NCI-H460 (cell line): ENCODE results near the gene AOAH. TPM values are rescaled to one million over a fixed set of nuclear protein-coding genes. Genes with fewer than 3 reads are reported as not detected.
"Not testable (repeated sequence)": the region's sequence is repeated elsewhere in the genome, so short reads cannot be mapped to it uniquely, and the experiment has no call there.

Experiments used
- DNase-seq: peaks from one replicate; pipeline ENCODE4 v3.0.0-alpha.2; 2016; ENCODE audit warnings: low read depth; ENCODE audit errors: extremely low read depth
- total RNA-seq: library from RNA; depleted of rRNA; stranded (reverse); fragments of >200 nt; shearing (Covaris generic); gene quantifications from 2 replicates; pipeline ENCODE4 v1.2.3, GENCODE V29; 2014

Gene AOAH
- total RNA-seq, 1 experiment from 2014 or later = 0.10 TPM

GRCh38 chr7:36659638-36660341 is 64.5 kb downstream of the AOAH start:
- DNase-seq = no peak

DNA sequence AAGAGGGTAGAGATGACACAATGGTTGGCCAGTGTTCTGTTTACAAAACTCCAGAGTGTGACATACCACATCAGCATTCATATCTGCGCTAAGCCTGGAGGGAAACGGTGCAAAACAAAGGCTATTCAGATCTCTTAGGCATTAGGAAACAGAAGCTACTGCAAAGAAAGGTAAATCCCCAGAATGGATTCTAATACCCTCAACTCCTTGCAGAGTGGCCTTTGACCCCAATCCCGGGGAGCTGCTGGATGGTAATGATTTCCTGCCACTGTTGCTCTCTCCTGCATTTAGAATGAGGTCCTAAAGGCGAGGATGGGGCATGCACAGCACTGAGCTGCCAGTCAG is 65.2 kb downstream of the AOAH start:
- peak; percentile 53 for DNase-seq

- DNase-seq = peak; percentile 40
Observed at GRCh38 chr7:36658335-36659171, 65.7 kb downstream of the AOAH start.

DNA sequence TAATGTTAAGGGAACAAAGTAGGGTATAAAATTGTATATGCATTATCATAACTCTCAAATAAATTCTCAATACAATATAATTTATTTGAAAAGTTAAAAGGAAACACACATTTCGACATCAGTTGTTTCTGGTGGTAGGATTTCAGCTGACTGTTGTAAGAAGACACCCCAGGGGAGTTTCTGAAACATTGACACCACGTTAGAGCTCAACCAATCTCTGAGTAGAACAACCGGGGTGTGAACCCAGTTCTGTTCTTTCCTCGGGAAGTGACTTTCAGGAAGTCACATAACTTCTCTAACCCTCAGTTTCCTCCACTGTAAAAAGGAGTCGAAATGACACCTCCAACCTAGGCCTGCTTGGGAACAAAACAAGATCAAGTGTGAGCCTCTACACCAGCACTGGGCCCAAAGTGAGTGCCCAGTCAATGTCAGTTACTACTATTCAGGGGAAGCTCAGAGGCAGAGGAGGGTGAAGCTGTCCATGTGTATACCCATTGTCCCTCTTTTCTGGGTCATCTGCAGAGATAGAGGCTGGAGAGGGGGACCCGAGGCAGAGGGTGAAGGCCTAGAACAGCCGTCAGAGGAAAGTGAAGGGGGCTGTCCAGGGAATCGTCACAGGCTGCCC is 67.1 kb downstream of the AOAH start:
- no peak for DNase-seq

DNA sequence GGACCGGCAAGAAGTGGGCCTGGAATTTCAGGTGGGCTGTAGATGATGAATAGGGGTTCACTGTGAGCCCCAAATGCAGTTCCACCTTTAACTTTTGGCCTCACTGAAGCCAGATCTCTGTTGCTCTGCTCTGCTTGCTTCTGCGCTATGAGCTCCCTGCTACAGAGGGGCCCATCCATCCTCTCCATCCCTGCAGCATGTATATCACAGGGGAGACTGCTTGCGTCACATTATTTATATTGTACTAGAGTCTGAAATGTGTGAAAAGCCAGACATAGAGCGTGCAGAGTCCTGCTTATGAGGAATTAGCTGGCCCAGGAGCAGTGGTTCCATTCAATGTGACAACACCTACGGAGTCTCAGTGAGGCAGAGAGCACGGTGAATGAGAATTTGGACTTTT is 69.9 kb downstream of the AOAH start:
- no peak for DNase-seq

DNA sequence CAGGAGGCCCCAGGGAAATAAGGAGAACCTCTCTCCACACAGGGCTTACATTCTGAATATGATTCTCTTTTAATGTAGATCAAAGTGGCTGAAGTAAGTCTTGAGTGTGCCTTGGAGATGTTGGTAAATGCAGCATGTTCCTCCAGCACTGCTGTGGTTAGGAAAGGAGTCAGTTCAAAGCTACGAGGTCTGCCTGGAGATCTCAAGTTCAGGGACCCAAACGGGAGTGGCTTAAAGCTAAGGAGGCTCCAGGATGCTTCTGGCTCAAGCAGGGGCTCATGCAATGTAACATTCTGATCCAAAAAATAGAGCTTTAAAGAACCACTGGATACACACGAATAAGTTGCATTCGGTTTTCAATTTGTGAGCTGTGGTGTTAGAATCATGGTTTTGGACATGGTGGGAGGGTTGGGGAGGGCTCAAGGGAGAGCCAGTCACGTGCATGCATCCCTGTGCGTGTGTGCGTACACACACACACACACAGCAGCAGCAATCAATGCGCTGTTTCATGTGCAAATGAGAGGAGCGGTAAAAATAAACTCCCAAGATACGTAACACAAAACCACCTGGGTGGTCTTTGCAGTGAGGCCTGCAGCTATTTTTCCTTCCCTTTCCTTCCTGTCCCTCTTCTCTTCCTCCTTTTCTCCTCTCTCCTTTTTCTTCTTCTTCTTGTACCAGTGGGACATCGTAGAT is 70.5 kb downstream of the AOAH start:
- DNase-seq = no peak

DNA sequence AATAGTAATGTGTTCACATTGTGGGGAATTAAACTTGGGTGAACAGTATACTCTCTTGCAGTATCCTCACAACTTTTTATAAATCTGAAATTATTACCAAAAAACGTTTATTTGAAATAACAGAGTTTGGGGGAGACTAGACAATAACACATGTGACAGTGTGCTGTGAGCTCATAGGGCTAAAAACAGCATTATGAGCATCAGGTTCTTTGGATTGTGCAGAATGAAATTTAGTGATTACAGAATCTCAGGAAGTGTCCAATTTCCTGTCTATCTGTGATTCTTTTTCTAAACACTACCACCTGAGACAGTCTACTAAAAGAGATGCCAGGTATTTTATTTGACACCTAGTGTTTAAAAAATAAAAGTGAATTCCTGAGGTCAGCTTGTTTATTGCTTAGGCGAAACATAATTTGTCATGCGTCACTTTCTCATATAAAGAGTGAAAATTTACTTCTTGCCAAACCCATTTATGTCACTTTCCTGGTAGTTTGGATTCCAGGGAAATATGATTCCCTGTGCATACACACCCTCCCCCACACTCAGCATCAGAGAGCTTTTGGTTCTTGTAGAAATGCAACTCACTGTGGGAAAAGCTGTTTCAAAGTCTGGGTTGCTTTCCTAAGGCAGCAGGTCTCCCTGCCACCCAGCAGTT is 71.2 kb downstream of the AOAH start:
- no peak for DNase-seq

- no peak for DNase-seq
Observed at GRCh38 chr7:36652431-36652830, 71.9 kb downstream of the AOAH start.

DNA sequence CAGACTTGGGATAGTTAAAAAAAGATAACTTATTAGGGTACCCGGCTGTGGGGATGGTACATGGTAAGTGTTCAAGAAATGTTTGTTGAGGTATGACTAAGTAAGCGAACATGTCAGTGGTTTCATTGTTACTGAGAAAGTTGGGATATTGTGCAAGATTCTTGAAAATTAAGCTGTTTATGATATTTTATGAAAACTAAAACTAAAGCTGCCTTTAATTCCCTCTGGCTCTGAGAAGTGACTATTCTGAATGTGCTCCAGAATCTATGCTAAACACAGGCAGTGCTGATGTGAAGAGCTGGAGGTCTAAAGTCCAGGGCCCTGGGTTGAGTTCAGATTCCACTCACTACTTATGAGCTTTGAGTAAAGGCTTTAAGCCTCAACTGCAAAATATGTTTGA is 72.9 kb downstream of the AOAH start:
- no peak for DNase-seq

DNA sequence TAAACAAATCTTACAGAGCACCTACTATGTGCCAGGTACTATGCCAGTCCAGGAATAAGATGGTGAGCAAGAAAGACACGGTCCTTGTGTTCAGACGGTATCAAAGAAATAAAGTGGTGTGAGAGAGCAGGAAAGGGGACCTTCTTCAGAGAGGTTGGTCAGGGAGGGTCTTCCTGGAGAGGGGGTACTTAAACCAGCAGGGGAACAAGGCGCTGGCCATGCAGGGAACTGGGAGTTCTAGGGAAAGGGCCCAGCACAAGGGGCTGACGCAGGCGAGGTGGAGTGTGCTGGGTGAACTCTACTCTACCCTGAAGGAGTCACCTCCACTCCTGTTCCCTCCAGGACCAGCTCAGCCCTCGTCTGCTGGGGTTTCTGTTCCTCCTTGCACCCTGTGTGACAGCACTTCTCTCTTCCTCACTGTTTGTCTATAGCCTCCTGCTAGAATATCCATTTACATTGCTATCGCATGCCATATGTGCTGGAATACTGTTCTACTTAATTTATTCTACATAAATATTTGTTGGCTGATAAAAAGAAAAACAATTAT is 73.5 kb downstream of the AOAH start:
- no peak for DNase-seq

DNA sequence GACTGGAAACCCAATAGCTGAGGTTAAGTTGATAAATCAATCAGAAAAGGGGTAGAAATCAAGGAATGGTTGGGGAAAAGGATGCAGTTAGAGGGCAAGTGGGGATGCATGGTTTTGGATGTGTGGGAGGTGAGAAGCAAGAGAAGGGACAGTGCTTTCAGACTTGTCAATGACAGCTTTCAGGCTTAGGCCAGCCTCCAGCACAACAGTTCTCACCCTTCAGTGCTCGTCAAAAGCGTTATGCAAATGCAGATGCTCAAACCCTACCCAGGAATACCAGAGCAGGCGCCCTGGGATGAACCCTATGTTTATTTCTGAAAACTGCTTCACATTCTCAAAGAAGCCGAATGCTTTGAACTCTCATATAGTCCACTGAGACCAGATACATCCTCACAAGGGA is 74.0 kb downstream of the AOAH start:
- no peak for DNase-seq

DNA sequence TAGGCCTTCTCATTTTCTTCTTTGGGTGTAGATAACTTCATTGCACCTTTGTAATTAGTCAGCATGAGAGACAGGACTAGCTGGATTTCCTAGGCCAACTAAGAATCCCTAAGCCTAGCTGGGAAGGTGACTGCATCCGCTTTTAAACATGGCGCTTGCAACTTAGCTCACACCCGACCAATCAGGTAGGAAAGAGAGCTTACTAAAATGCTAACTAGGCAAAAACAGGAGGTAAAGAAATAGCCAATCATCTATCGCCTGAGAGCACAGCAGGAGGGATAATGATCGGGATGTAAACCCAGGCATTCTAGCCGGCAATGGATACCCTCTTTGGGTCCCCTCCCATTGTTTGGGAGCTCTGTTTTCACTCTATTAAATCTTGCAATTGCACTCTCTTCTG is 75.0 kb downstream of the AOAH start:
- DNase-seq = not testable (repeated sequence)

DNA sequence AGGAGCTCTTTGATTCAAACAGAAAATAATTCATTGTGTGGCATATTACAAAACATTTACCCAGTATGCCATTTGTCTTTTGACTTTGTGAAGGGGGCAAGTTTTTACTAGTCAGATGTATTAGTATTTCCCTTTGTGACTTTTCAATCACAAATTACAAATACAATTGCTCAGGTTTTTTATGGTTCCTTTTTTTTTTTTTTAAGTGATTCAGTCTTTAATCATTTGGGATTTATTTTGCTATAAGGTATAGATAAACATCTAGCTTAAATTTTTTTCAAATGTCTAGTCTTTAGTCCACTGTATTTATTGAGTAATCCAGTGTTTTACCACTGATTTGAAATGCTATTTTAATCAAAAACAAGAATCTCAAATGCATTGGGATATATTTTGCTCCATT is 75.9 kb downstream of the AOAH start:
- no peak for DNase-seq

- DNase-seq = no peak
Observed at GRCh38 chr7:36644625-36645422, 79.5 kb downstream of the AOAH start.

GRCh38 chr7:36642414-36642813 is 81.9 kb downstream of the AOAH start:
- DNase-seq = no peak

GRCh38 chr7:36642010-36642409 is 82.3 kb downstream of the AOAH start:
- no peak for DNase-seq

GRCh38 chr7:36640682-36641081 is 83.6 kb downstream of the AOAH start:
- DNase-seq = no peak

DNA sequence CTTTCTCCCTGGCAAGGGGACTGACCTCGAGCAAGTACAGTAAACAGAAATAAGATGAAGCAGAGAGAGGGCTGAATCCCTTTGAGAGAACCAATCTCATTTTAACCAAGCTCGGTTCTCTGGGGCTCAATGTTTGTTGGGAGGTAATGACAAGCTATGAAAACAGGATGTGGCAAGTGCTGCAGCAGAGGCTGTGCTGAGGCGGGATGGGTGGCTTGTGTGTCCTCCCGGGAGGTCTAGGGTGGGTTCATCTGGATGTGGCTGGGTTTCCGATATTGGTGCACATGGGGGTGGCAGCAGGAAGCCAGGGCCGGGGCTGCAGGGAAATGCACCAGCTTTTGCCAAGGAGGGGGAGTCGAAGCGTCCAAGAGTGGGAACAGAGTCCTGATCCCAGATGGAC is 84.5 kb downstream of the AOAH start:
- no peak for DNase-seq

- no peak for DNase-seq
Observed at GRCh38 chr7:36638586-36639263, 85.6 kb downstream of the AOAH start.
